NB4 (cell line): Measurements from ENCODE around the gene EDEM3.

ENCODE experiments used
- DNase-seq: peaks from one replicate; pipeline ENCODE4 v3.0.0; 2010; ENCODE audit warnings: low read depth
- H3K4me3 ChIP-seq: one replicate; pipeline ENCODE4 v1.5.1; 2011; ENCODE audit warnings: mild to moderate bottlenecking, low read depth, low read length, moderate library complexity
- MYC ChIP-seq: IDR thresholded peaks from 2 replicates; pipeline ENCODE4 v1.6.1; 2011; ENCODE audit warnings: low read depth, low read length
- POLR2A ChIP-seq: IDR thresholded peaks from 2 replicates; pipeline ENCODE4 v1.6.1; 2011; ENCODE audit warnings: mild to moderate bottlenecking; ENCODE audit not compliant: insufficient read length; ENCODE audit errors: extremely low read depth
- TF ChIP-seq, protein P1 (sequence below): IDR thresholded peaks from 2 replicates; pipeline ENCODE4 v1.6.1; 2011; ENCODE audit warnings: low read depth, low read length
- TF ChIP-seq, protein P2 (sequence below): IDR thresholded peaks from one replicate; pipeline ENCODE4 v1.5.1; 2012; ENCODE audit warnings: low read depth, low read length

The EDEM3 gene

DNA sequence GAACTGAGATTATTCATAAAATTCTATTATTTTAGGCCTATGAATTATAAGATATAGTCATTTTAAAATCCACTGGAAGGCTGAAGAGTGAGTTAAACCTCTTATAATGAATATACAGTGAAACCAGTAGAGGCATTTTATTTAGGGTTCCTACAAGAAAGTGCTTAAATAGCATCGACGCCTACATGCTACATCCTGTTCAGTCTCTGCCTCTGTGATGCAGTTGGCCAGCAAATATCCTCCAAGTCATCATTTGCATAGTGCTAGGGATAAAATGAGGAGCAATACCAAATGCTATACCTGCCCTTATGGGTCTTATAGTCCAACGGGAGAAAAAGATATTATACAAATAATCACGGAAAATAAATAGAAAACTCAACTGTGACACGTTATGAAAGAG lies 59.6 kb downstream of the EDEM3 start:
- DNase-seq: no peak
- TF ChIP-seq, protein P1, sequence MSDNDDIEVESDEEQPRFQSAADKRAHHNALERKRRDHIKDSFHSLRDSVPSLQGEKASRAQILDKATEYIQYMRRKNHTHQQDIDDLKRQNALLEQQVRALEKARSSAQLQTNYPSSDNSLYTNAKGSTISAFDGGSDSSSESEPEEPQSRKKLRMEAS: no peak
- no peak for TF ChIP-seq MYC
- TF ChIP-seq POLR2A: no peak
- TF ChIP-seq, protein P2, sequence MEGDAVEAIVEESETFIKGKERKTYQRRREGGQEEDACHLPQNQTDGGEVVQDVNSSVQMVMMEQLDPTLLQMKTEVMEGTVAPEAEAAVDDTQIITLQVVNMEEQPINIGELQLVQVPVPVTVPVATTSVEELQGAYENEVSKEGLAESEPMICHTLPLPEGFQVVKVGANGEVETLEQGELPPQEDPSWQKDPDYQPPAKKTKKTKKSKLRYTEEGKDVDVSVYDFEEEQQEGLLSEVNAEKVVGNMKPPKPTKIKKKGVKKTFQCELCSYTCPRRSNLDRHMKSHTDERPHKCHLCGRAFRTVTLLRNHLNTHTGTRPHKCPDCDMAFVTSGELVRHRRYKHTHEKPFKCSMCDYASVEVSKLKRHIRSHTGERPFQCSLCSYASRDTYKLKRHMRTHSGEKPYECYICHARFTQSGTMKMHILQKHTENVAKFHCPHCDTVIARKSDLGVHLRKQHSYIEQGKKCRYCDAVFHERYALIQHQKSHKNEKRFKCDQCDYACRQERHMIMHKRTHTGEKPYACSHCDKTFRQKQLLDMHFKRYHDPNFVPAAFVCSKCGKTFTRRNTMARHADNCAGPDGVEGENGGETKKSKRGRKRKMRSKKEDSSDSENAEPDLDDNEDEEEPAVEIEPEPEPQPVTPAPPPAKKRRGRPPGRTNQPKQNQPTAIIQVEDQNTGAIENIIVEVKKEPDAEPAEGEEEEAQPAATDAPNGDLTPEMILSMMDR: no peak
- no peak overlapping the region for H3K4me3 ChIP-seq

DNA sequence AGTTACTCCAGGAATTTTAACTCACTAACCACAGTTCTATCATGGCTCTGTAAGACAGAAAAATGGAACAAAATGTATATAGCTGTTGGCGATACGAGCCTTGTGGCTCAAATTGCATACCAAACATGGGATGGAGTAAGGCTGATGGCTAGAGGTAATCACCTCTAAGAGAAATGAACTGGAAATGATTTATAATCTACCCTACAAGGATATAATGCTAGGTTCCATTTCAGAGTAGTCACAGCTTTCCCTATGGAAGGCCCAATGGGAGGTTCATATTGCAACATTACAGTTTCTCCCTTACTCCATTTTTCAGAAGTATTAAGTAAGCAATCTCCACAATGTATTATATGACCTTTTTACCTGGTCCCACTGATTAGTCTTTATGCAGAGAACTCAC lies 61.6 kb downstream of the EDEM3 start:
- DNase-seq: no peak
- no peak overlapping the region for H3K4me3 ChIP-seq
- TF ChIP-seq POLR2A (no peak), MYC (no peak)
- TF ChIP-seq, protein P2: no peak
- TF ChIP-seq, protein P1: no peak

DNA sequence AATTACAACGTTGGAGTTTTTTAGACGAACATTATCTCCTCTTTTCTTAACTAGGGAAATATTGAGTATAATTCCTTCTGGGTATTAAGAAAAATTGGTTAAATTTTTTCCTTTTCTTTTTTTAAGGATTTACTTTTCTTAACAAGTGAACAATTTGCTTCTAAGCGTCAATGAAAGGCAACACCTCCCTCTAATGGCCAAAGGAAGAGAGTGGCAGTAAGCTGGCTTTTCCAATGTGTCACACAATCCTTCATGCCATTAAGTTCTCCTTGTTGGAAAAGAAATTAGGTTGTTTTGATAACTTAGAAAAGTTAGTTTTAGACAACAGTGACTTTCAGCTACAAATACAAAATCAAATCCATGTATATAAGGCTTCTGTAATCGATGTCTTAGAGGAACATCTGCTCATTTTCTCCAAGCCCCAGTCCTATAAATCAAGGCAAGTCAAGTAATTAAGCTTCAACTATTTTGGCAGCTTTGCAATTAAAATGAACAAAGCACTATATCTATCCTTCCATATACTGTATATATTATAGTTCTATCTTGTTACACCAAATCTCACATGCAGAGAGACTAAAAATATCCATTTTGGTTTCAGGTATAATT lies 62.8 kb downstream of the EDEM3 start:
- peak; percentile 36 for DNase-seq
- TF ChIP-seq MYC (no peak), POLR2A (no peak)
- TF ChIP-seq, protein P2: peak; percentile 47
- H3K4me3 ChIP-seq: no peak overlapping the region

DNA sequence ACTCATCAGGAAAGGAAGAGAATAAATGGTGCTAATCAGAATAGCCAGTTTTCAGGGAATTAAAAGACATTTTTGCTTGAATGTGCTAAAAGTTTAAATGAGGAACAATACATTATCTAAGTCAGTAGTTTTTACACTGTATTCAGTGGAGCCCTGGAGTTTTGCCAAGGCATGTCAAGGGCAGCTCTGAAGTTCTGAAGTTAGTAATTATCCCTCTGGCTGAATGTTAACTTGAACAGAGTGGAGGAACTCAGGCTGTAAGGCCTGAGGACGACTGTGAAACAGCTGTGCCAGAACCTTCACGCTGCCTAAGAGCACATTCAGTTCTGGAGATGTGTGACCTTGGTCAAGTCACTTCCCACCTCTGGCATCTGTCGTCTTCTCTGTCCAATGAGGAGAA lies 68.1 kb downstream of the EDEM3 start:
- H3K4me3 ChIP-seq: no peak overlapping the region
- TF ChIP-seq, protein P1: no peak
- no peak for DNase-seq

DNA sequence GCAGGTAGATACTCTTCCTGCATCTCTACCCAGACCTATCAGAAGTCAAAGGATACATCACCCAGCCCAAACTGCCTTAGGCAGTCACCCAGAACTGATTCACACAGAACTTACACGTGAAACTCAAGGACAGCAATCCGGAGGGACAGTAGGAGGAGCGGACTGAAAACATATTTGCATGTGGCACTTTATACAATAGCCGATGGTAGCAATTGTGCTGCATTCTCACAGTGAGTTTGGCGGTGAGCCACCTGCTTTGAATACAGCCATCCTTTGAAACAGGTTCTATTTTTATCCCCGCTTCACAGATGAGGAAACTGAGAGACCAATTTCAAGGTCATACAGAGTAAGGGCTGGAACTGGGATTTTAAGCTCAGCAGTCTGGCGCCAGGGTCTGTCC lies 69.5 kb downstream of the EDEM3 start:
- no peak for DNase-seq
- H3K4me3 ChIP-seq: no peak overlapping the region
- TF ChIP-seq, protein P2: no peak
- TF ChIP-seq POLR2A (no peak), MYC (no peak)
- TF ChIP-seq, protein P1: no peak

DNA sequence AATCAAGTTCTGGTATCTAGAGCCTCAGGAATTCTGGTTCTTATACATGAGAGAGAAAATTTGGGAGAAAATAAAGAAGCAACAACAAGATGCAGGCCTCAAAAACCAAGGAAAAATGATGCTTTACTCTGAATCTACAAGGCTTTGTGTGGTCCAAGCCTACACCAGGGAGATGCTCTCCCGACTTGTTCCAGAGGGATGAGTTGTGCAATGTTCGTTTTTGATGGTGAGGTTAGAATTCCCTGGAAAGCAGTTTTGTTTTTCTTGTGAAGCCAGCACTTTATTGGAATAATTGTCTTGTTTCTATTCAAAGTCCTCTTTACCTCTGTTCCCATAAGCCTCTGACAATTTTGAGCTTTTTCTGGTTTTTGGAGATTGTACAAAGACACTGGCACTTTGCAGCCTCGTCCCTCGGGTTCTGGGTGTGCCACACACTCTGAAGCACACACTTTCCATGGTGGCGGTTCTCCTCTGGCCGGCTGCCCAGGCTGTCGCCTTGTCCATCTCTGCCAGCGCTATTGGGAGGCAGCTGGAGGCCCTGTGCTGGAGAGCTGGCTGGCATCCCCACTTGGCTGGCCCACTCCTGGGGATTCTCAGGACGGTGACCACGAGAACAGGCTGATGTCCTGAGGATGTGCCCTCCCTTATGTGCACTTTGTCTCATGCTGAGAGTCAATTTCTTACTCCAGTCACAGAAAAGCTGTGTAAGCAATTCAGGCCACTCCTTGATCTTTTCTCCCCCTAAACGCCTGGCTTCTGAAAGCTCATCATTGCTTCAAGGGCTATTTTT lies 70.2 kb downstream of the EDEM3 start:
- TF ChIP-seq, protein P2: no peak
- TF ChIP-seq POLR2A (no peak), MYC (no peak)
- TF ChIP-seq, protein P1: no peak
- no peak for DNase-seq
- no peak overlapping the region for H3K4me3 ChIP-seq
